Measurements from ENCODE around the gene OR1I1.
A peak's percentile ranks its signal among the peaks of the same experiment; 100 is the strongest.

The OR1I1 gene

GRCh38 chr19:15118789-15119494, 36.9 kb downstream of the OR1I1 start:
- TF ChIP-seq POLR2A (IDR thresholded peaks at IDR 0.05; ENCODE audit: low read length) (no peak), GATA1 (IDR thresholded peaks at IDR 0.05; ENCODE audit: low read depth, low read length) (no peak)
- no peak for DNase-seq

DNA sequence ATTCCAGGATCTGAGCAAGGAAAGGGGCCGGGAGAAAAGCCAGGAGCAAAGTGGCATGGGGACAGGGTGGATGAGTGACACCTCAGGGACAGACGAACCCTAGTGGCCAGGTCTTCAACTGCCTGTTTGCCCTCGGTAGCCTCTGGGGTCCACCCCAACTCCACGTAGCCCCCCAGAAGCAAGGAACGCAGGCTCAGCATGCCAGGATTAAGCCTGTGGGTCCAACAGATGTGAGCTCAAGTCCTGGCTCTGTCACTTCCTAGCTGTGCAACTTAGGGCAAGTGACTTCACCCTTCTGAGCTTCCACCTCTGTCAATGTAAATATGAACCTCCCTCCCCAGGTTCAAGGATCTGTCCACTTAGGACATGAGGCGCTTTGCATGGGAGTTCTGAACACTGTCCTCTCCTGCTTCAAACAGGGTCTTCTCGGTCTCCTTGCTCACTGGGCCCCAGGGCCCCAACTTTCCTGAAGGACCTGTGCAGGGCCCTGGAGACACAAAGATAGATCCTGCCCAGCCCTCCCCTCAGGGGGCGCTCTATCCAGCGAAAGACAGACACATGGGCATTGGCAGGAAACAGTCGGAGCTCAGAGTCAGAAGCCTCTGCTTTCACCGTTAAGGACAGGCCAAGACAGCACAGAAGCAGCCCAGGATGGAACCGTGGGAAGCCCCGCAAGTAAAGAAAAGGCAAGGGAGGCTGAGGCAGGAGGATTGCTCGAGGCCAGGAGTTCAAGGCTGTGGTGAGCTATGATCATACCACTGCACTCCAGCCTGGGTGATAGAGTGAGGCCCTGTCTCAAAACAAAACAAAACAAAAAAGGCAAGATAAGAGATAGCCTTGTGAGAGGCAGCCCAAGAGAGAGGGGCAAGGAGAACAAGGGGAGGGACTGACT, 38.4 kb downstream of the OR1I1 start:
- no peak for DNase-seq
- TF ChIP-seq GATA1 (IDR thresholded peaks at IDR 0.05; ENCODE audit: low read depth, low read length) (no peak), POLR2A (IDR thresholded peaks at IDR 0.05; ENCODE audit: low read length) (no peak)

DNA sequence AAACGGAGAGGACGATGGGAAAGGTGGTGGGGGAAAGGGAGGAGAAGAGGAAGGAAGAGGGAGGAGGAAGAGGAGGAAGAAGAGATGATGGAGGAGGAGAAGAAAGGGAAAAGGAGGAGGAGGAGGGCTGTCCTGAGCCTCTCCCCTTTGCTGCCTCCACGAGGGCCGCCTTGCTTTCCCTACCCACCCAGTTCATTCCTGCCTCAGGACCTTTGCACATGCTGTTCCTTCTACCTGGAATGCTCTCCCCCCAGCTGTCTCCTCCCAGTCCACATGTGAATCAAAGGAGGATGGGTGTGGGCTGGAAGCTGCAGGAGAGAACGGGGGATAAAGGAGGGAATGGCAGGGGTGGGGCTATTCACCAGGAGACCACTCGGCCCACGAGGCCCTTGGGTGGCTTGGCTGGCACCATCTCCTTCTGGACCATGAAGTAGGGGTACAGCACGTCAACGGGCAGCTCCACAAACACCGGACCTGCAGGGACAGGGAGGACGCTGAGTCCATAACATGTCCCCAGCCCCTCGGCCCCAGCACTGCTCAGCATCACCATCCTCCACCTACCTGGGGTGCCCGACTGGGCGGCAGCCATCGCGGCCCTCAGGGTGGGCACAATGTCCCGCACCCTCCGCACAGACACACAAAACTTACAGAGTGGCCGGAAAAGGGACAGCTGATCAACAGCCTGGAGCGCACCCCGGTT, 40.5 kb downstream of the OR1I1 start:
- no peak for TF ChIP-seq GATA1 (IDR thresholded peaks at IDR 0.05; ENCODE audit: low read depth, low read length)
- no peak for TF ChIP-seq POLR2A (IDR thresholded peaks at IDR 0.05; ENCODE audit: low read length)
- no peak for DNase-seq

DNA sequence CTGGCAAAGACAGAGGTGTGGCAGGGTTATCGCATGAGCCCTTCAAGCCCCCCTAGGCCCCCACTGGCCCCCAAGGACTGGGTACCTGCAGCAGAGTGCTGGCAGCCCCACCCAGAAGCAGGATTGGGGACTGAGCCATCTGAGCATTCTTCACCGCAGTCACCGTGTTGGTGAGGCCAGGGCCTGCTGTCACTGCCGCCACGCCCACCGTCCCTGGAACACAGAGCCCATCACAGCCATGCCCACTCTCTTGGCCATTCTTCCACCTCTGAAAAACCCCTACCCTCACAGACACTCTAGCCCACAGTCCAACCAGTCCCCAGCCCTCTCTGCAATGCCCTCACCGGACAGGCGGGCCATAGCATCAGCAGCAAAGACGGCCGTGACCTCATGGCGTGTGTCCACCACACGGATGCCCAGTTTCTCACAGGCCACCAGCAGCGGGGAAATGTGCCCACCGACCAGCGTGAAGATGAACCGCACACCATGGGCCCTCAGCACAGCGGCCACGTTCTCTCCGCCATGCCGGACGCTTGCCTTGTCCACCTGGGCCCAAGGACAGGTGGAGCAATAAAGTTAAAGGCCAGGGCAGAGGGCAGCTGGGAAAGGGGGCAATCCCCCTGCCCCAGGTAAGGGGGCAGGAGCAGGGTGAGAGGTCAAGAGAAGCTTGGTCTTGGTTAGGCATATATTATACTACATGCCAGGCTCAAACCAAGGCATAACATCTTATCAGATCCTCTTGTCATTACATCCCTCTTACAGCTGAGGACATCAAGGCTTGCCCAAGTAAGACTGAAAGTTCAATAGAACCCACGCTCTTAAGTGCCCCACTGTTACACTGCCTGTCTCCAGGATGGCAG, 41.2 kb downstream of the OR1I1 start:
- no peak for DNase-seq
- no peak for TF ChIP-seq GATA1 (IDR thresholded peaks at IDR 0.05; ENCODE audit: low read depth, low read length)
- TF ChIP-seq POLR2A (IDR thresholded peaks at IDR 0.05; ENCODE audit: low read length) = no peak

DNA sequence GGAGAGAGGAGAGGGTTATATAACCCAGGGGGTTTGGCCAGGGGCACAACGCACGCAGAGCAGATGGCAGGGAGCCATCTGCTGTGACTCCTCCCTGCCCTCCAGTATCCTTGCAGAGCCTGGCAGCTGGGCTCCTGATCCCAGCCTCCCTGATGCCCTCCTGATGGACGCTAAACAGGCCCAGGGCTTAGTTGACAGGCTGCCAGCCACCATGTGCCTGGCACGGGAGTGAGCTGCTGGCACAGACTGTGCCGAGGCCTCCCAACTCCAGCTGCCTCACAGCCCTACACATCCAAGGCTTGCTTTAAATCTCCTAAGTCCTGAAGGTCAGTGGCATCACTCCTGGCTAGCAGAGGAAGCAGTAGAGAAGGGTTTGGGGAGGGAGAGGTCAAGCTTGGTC, 41.9 kb downstream of the OR1I1 start:
- TF ChIP-seq POLR2A (IDR thresholded peaks at IDR 0.05; ENCODE audit: low read length) (no peak), GATA1 (IDR thresholded peaks at IDR 0.05; ENCODE audit: low read depth, low read length) (no peak)
- no peak for DNase-seq

- no peak for DNase-seq
- no peak for TF ChIP-seq GATA1 (IDR thresholded peaks at IDR 0.05; ENCODE audit: low read depth, low read length)
- TF ChIP-seq POLR2A (IDR thresholded peaks at IDR 0.05; ENCODE audit: low read length) = no peak
Observed at GRCh38 chr19:15124572-15125231, 42.7 kb downstream of the OR1I1 start.

DNA sequence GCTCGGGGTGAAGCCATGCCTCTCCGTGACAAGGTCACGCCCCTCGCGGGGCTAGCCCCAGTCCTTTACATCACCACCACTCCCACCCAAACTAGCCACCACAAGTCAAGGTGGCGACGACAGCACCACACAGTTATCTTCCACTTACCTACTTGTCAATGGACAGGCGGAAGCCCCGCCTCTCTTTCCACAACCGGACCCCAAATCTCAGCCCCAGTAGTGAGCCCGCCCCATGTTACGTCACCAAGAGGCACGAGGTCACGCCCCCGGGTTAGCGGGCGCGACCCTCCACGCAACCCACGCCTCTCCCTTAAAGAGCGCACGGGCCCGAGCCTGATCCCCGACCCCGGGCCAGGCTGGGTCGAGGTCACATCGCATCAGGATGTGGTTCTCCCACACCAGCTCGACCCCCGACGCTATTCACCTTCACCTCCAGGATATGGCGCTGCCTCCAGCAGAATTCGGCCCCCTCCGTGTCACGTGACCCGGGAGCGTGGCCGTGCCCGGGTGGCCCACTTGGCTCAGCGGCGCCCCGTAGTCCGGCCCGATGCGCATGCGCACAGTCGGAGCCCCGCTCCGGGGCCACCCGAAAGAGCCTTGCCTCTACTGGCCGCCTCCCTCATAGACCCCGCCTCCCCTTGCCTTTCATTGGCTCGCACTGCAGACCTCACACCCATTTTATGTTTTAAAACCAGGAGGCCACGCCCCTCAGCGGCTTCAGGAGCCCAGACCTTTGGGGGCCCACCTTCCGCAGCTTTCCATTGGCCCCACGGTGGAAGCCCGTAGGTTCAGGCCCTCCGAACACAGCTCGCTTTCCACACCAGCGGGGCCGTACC, 43.4 kb downstream of the OR1I1 start:
- DNase-seq = peak; percentile 98 to 99

GRCh38 chr19:15126131-15126910, 44.3 kb downstream of the OR1I1 start:
- peak in 1 of 2 experiments; percentile 49 for DNase-seq
- TF ChIP-seq GATA1 (IDR thresholded peaks at IDR 0.05; ENCODE audit: low read depth, low read length) (no peak), POLR2A (IDR thresholded peaks at IDR 0.05; ENCODE audit: low read length) (no peak)

More for the DNA sequence above, 43.4 kb downstream of the OR1I1 start:
- TF ChIP-seq GATA1 (IDR thresholded peaks at IDR 0.05; ENCODE audit: low read depth, low read length) (no peak), POLR2A (IDR thresholded peaks at IDR 0.05; ENCODE audit: low read length) (peak; percentile 52)

GRCh38 chr19:15128162-15128770, 46.3 kb downstream of the OR1I1 start:
- no peak for TF ChIP-seq GATA1 (IDR thresholded peaks at IDR 0.05; ENCODE audit: low read depth, low read length)
- TF ChIP-seq POLR2A (IDR thresholded peaks at IDR 0.05; ENCODE audit: low read length) = no peak
- no peak for DNase-seq

DNA sequence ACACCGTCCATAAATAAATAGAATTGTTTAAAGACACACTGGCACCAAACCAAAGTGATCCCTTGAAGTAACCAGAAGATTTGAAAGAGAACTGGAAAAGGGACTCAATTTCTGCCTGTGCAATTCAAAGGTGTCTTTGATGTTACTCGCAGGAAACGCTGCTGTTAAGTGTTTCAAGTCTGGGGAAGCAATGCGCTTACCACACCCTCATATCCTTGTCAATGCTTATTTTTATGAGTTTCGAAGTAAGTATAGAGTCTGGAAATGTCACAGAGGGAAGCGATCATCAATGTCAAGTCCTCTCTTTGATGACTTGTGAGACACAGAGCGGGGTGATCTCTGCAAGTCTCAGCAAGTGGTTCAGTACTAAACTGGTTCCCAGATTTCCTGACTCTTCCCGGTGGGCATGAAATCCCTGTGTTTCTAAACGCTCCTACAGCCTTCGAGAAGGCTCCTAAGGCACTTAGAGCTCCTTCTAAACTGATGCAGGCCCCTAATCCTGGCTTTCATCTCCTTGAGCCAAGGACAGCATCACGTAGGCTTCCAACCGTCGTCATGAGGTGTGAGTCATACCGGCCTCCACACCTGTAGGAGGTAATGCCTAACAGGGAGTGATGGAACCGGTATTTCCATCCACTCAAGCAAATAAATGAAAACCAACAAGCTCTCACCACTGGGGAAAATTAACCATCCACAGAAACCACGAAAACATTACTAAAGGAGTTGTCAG, 48.0 kb downstream of the OR1I1 start:
- no peak for DNase-seq
- TF ChIP-seq POLR2A (IDR thresholded peaks at IDR 0.05; ENCODE audit: low read length) (no peak), GATA1 (IDR thresholded peaks at IDR 0.05; ENCODE audit: low read depth, low read length) (no peak)

Data from erythroblast (primary cell).